NT2/D1 (cell line): Measurements from ENCODE around the gene VSX1.

Experiments
- DNase-seq: peaks from one replicate; pipeline ENCODE4 v3.0.0-alpha.2; 2011; ENCODE audit warnings: low read depth, low spot score
- H3K27me3 ChIP-seq: 2 replicates; pipeline ENCODE4 v1.6.0; 2011; ENCODE audit warnings: mild to moderate bottlenecking; ENCODE audit not compliant: insufficient read length, insufficient read depth
- H3K36me3 ChIP-seq: 2 replicates; pipeline ENCODE4 v1.6.1; 2011; ENCODE audit warnings: mild to moderate bottlenecking, low read length, mixed read lengths; ENCODE audit not compliant: insufficient read depth, insufficient read length
- H3K4me1 ChIP-seq: 2 replicates; pipeline ENCODE4 v1.5.1; 2011; ENCODE audit not compliant: insufficient read depth, insufficient read length
- H3K4me3 ChIP-seq: 2 replicates; pipeline ENCODE4 v1.5.1; 2011; ENCODE audit warnings: low read depth; ENCODE audit not compliant: insufficient read length
- H3K9ac ChIP-seq: 2 replicates; pipeline ENCODE4 v1.6.0; 2011; ENCODE audit warnings: low read depth; ENCODE audit not compliant: insufficient read length
- H3K9me3 ChIP-seq: 2 replicates; pipeline ENCODE4 v1.5.1; 2011; ENCODE audit warnings: mild to moderate bottlenecking, low read length; ENCODE audit not compliant: insufficient read depth
- SUZ12 ChIP-seq: IDR thresholded peaks from 2 replicates; pipeline ENCODE4 v1.6.1; 2011; ENCODE audit not compliant: insufficient read length, insufficient read depth; ENCODE audit errors: extremely low read depth
- YY1 ChIP-seq: IDR thresholded peaks from 2 replicates; pipeline ENCODE4 v1.6.1; 2011; ENCODE audit not compliant: insufficient read length, insufficient read depth
- ZNF274 ChIP-seq: IDR thresholded peaks from 2 replicates; pipeline ENCODE4 v1.6.1; 2011; ENCODE audit warnings: mild to moderate bottlenecking, low read depth, low read length

VSX1 gene

GRCh38 chr20:25036331-25036936 is 45.5 kb downstream of the VSX1 start:
- Histone ChIP-seq H3K9me3 (no peaks in the 10 kb centered on the region; the same call in 1 of the 2 replicates), H3K4me1 (peaks cover 5% of the 10 kb centered on the region), H3K4me3 (no peak overlapping the region), H3K9ac (no peak overlapping the region), H3K36me3 (no peaks in the 10 kb centered on the region), H3K27me3 (peaks cover 7% of the 10 kb centered on the region)
- no peak for DNase-seq
- TF ChIP-seq SUZ12 (no peak), YY1 (no peak)

GRCh38 chr20:25035921-25036320 is 46.0 kb downstream of the VSX1 start:
- Histone ChIP-seq H3K4me1 (peaks cover 5% of the 10 kb centered on the region), H3K9me3 (no peaks in the 10 kb centered on the region; the same call in 1 of the 2 replicates), H3K4me3 (no peak overlapping the region), H3K36me3 (no peaks in the 10 kb centered on the region), H3K9ac (no peak overlapping the region), H3K27me3 (peaks cover 7% of the 10 kb centered on the region)
- no peak for DNase-seq
- no peak for TF ChIP-seq SUZ12
- no peak for TF ChIP-seq YY1
- no peak for TF ChIP-seq ZNF274

GRCh38 chr20:25033924-25034300 is 48.0 kb downstream of the VSX1 start:
- DNase-seq, result no peak
- H3K36me3 ChIP-seq, result no peaks in the 10 kb centered on the region
- H3K9me3 ChIP-seq, result no peaks in the 10 kb centered on the region; the same call in 1 of the 2 replicates
- H3K4me3 ChIP-seq, result no peak overlapping the region
- H3K27me3 ChIP-seq, result peaks cover 7% of the 10 kb centered on the region
- TF ChIP-seq YY1 (no peak), ZNF274 (no peak), SUZ12 (no peak)
- no peak overlapping the region for H3K9ac ChIP-seq
- H3K4me1 ChIP-seq, result peaks cover 5% of the 10 kb centered on the region

- DNase-seq, result no peak
- Histone ChIP-seq H3K4me1 (peaks cover 5% of the 10 kb centered on the region), H3K9me3 (no peaks in the 10 kb centered on the region; the same call in 1 of the 2 replicates), H3K9ac (no peak overlapping the region), H3K4me3 (no peak overlapping the region), H3K27me3 (peaks cover 7% of the 10 kb centered on the region), H3K36me3 (no peaks in the 10 kb centered on the region)
- TF ChIP-seq ZNF274 (no peak), YY1 (no peak), SUZ12 (no peak)
Observed at GRCh38 chr20:25033265-25033923, 48.5 kb downstream of the VSX1 start.

GRCh38 chr20:25032478-25033264 is 49.3 kb downstream of the VSX1 start:
- peak; percentile 23 for DNase-seq
- Histone ChIP-seq H3K9me3 (no peaks in the 10 kb centered on the region; the same call in 1 of the 2 replicates), H3K36me3 (no peaks in the 10 kb centered on the region)

GRCh38 chr20:25032065-25032477 is 49.9 kb downstream of the VSX1 start:
- peaks cover 5% of the 10 kb centered on the region for H3K4me1 ChIP-seq
- H3K27me3 ChIP-seq, result peaks cover 7% of the 10 kb centered on the region
- H3K4me3 ChIP-seq, result no peak overlapping the region
- no peaks in the 10 kb centered on the region for H3K36me3 ChIP-seq
- no peak overlapping the region for H3K9ac ChIP-seq
- TF ChIP-seq SUZ12, result no peak
- no peak for TF ChIP-seq ZNF274
- no peak for TF ChIP-seq YY1
- no peak for DNase-seq
- H3K9me3 ChIP-seq, result no peaks in the 10 kb centered on the region; the same call in 1 of the 2 replicates

More at GRCh38 chr20:25032478-25033264, 49.3 kb downstream of the VSX1 start:
- Histone ChIP-seq H3K4me1 (peaks cover 5% of the 10 kb centered on the region), H3K4me3 (no peak overlapping the region), H3K27me3 (peaks cover 7% of the 10 kb centered on the region), H3K9ac (no peak overlapping the region)
- no peak for TF ChIP-seq YY1
- no peak for TF ChIP-seq SUZ12
- TF ChIP-seq ZNF274, result no peak

GRCh38 chr20:25031241-25031640 is 50.7 kb downstream of the VSX1 start:
- Histone ChIP-seq H3K4me3 (no peak overlapping the region), H3K27me3 (peaks cover 7% of the 10 kb centered on the region), H3K4me1 (peaks cover 5% of the 10 kb centered on the region), H3K9ac (no peak overlapping the region), H3K9me3 (no peaks in the 10 kb centered on the region; the same call in 1 of the 2 replicates), H3K36me3 (no peaks in the 10 kb centered on the region)
- no peak for DNase-seq
- no peak for TF ChIP-seq YY1
- no peak for TF ChIP-seq SUZ12
- no peak for TF ChIP-seq ZNF274
